ENCODE data around the gene COL4A1. TPM values are rescaled to one million over a fixed set of nuclear protein-coding genes. Genes with fewer than 3 reads are reported as not detected.

The COL4A1 gene
- total and polyA plus RNA-seq, 2 of the 13 experiments (the other 11 are each of a cell fraction or from before 2014, with no cell fraction given), result not detected

DNA sequence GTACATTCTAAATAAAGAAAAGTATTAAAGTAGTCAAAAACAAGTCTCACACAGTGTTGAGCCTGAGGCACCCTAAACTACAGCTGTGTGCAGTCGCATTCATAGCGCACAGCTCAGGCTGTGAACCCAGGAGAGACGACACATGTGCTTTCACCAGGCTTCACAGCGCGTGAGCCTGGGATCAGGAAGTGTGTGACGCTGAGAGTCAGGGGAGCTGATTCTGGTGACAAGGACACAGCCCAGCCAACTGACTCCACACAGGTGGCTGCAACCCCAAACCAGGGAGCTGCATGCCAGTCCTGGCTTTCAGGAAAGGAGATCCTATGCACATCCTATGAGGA lies 41.6 kb downstream of the COL4A1 start:
- Histone ChIP-seq H3K27me3 (ENCODE audit: control insufficient read depth in 1 of 2, insufficient read depth in 2 of 2, low read length in 2 of 2) (peaks cover 1 to 20% of the 10 kb centered on the region in 2 experiments; a peak in 2 of 5 replicates), H3K4me1 (ENCODE audit: insufficient read depth, low read length) (peaks cover 13% of the 10 kb centered on the region), H3K4me3 (replicated peaks in 1 of 3; ENCODE audit: insufficient read depth in 1 of 3, low read depth in 2 of 3, low read length in 3 of 3) (no peak overlapping the region), H3K4me2 (ENCODE audit: low read depth, low read length) (no peak overlapping the region), H3K36me3 (replicated peaks in 1 of 2; ENCODE audit: control insufficient read depth in 1 of 2, insufficient read depth in 2 of 2, low read length in 2 of 2) (no peaks in the 10 kb centered on the region), H3K79me2 (ENCODE audit: insufficient read depth, low read length) (no peaks in the 10 kb centered on the region), H3K9me3 (ENCODE audit: low read length) (no peaks in the 10 kb centered on the region), H2AFZ (ENCODE audit: low read length) (no peak overlapping the region), H3K9ac (ENCODE audit: insufficient read depth, low read depth, low read length) (no peak overlapping the region), H3K27ac (ENCODE audit: extremely low read length, insufficient read depth, low read length) (no peak overlapping the region), H4K20me1 (ENCODE audit: insufficient read depth, low read length) (no peaks in the 10 kb centered on the region)
- in situ Hi-C loops (cut with HindIII; ENCODE audit: extremely low pct_ligation_motif_present, low pct_unique_long_range_greater_than_20kb) (no loop called here), intact Hi-C loops (cut with micrococcal nuclease; ENCODE audit: unreplicated experiment) (no loop called here)
- ATAC-seq, result no peak
- 86% methylated on average over 2 of the region's 6 CpGs for WGBS (ENCODE audit: low lambda C conversion rate)
- no peak for DNase-seq (ENCODE audit: low spot score)
- FAIRE-seq, result no peak
- ChIA-PET POLR2A (no interaction called here), CTCF (ENCODE audit: low intra/inter-chr PET ratio, low total read pairs) (no interaction called here)
- TF ChIP-seq MAFK (conservative IDR thresholded peaks at IDR 0.05 in 1 of 2, IDR thresholded peaks at IDR 0.05 in 1 of 2; ENCODE audit: low read length in 2 of 2), result no peak
- TF ChIP-seq CEBPB (IDR thresholded peaks at IDR 0.05; ENCODE audit: borderline replicate concordance, low read depth, low read length), result no peak
- TF ChIP-seq, protein P1, sequence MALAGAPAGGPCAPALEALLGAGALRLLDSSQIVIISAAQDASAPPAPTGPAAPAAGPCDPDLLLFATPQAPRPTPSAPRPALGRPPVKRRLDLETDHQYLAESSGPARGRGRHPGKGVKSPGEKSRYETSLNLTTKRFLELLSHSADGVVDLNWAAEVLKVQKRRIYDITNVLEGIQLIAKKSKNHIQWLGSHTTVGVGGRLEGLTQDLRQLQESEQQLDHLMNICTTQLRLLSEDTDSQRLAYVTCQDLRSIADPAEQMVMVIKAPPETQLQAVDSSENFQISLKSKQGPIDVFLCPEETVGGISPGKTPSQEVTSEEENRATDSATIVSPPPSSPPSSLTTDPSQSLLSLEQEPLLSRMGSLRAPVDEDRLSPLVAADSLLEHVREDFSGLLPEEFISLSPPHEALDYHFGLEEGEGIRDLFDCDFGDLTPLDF (CRISPR knock-in tag; IDR thresholded peaks at IDR 0.05), result no peak
- no peak for TF ChIP-seq AGO1 (IDR thresholded peaks at IDR 0.05; ENCODE audit: low read depth, low read length, poor library complexity, severe bottlenecking)
- no peak for TF ChIP-seq TCF7 (IDR thresholded peaks at IDR 0.05; ENCODE audit: low read depth)
- no peak for TF ChIP-seq JARID2 (CRISPR knock-in tag; IDR thresholded peaks at IDR 0.05; ENCODE audit: insufficient replicate concordance)
- TF ChIP-seq ZNF790 (CRISPR knock-in tag; IDR thresholded peaks at IDR 0.05; ENCODE audit: borderline replicate concordance), result no peak
- no peak for TF ChIP-seq ZNF430 (CRISPR knock-in tag; IDR thresholded peaks at IDR 0.05)
- no peak for TF ChIP-seq SIN3A (IDR thresholded peaks at IDR 0.05; ENCODE audit: borderline replicate concordance, low read depth, low read length)
- no TSS peak for BruUV-seq (replicated peaks)
